Body of pancreas (tissue), 4 donors: ENCODE measurements around the gene IL25.

Experiments used
- POLR2A ChIP-seq, 3 donors: fragments of 450-650 bp; IDR thresholded peaks; one replicate each; pipeline ENCODE4 v1.6.1; 2016; ENCODE audit warnings: antibody characterized with exemption in 3 of 3, mild to moderate bottlenecking in 2 of 3
- TF ChIP-seq, protein P1 (sequence below), 7 experiments: fragments of 450-650 bp in 4 of 7; fragments of 200-600 bp in 3 of 7; sonication (generic) in 3 of 7; IDR thresholded peaks; one replicate each; pipeline ENCODE4 v1.5.1; 2016 to 2019; ENCODE audit warnings: antibody characterized with exemption in 7 of 7

DNA sequence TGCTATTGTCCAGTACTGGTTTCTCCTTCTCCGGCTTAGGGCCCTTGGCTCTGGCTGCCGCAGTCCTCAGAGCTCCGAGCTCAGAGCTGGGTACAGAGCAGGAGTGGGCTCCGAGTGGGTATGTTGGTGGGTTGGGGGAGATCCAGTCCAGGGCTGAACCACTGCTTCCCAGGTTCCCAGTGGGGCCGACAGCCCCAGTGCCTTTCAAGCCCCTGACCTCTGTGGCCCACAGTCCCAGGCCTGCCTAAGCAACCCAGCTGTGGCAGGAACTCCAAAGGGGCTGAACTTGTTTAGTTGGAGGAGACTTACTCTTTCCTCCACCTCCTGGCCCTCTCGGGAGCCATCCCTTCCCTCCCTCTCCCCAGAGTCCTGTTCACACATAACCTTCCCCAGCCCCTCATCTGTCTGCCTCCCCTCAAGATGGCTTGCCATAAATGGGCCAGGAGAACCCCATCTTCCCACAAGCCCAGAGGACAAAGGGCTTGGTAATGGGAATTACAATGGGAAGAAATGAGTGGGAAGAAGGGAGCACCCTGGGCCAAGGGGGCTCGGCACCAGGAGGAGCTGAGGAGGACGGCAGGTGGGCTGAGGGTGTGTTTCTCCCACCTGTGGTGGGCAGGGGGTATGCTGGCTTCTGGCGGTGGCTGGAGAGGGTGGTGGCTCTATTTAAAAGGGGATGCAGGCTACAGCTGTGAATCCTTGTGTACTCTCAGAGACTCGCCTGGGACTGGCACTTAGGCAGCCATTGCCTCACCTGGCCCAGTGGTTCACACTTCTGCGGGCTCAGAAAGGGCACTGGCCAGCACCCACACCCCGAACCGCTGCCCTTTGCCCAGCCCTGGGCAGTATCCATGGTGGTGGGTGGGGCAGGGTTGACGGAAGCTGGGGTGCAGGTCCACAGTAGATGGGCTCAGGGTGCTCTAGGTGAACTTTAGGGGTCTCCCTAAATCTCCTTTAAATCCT is 39.2 kb downstream of the IL25 start:
- TF ChIP-seq POLR2A (IDR thresholded peaks at IDR 0.05), result no peak
- TF ChIP-seq, protein P1, sequence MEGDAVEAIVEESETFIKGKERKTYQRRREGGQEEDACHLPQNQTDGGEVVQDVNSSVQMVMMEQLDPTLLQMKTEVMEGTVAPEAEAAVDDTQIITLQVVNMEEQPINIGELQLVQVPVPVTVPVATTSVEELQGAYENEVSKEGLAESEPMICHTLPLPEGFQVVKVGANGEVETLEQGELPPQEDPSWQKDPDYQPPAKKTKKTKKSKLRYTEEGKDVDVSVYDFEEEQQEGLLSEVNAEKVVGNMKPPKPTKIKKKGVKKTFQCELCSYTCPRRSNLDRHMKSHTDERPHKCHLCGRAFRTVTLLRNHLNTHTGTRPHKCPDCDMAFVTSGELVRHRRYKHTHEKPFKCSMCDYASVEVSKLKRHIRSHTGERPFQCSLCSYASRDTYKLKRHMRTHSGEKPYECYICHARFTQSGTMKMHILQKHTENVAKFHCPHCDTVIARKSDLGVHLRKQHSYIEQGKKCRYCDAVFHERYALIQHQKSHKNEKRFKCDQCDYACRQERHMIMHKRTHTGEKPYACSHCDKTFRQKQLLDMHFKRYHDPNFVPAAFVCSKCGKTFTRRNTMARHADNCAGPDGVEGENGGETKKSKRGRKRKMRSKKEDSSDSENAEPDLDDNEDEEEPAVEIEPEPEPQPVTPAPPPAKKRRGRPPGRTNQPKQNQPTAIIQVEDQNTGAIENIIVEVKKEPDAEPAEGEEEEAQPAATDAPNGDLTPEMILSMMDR (IDR thresholded peaks at IDR 0.05), result no peak
